Neutrophil (primary cell): ENCODE results near the gene RPS6KC1.

Experiments used
- H3K27ac ChIP-seq: fragments of 200-600 bp; sonication (generic); 2 replicates; pipeline ENCODE4 v1.5.1; 2016; ENCODE audit warnings: mild to moderate bottlenecking, moderate library complexity
- H3K27me3 ChIP-seq: fragments of 200-600 bp; sonication (generic); 2 replicates; pipeline ENCODE4 v1.6.0; 2016; ENCODE audit warnings: mild to moderate bottlenecking
- H3K36me3 ChIP-seq: fragments of 200-600 bp; sonication (generic); 2 replicates; pipeline ENCODE4 v1.5.1; 2017
- H3K4me1 ChIP-seq, 2 experiments: fragments of 200-600 bp in 1 of 2; sonication (generic) in 1 of 2; 1 replicate in 1 of 2; 2 replicates in 1 of 2; pipeline versions ENCODE4 v1.5.1 to v1.6.1; 2013 to 2016; ENCODE audit warnings: low read depth in 1 of 2, low read length in 1 of 2, mild to moderate bottlenecking in 1 of 2, moderate library complexity in 1 of 2; ENCODE audit not compliant: control insufficient read depth in 1 of 2, insufficient read depth in 1 of 2
- H3K4me3 ChIP-seq, 2 experiments: fragments of 200-600 bp in 1 of 2; sonication (generic) in 1 of 2; 1 replicate in 1 of 2; 2 replicates in 1 of 2; pipeline ENCODE4 v1.5.1; 2013 to 2016; ENCODE audit warnings: low read depth in 1 of 2, low read length in 1 of 2, mild to moderate bottlenecking in 1 of 2, moderate library complexity in 1 of 2
- H3K9me3 ChIP-seq: fragments of 200-600 bp; sonication (generic); 2 replicates; pipeline ENCODE4 v1.5.1; 2016
- TF ChIP-seq, protein P1 (sequence below): fragments of 200-600 bp; sonication (generic); IDR thresholded peaks from 2 replicates; pipeline ENCODE4 v1.5.1; 2016; ENCODE audit warnings: antibody characterized with exemption

The RPS6KC1 gene

DNA sequence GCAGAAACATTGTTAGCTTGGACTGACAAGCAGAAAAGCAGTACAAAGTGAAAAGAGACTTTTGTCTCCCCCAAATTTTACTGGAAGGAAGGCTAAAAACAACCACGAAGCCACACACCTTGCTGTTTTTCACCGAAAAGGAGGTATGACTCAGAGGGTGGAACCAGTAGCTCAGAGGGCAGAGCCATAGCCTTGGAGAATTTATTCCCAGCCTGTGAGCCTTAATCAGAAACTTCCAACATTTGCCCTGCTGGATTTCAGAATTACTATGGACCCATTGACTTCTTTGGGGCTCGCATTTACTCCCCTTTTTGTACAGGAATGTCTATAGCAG lies 32.0 kb downstream of the RPS6KC1 start:
- Histone ChIP-seq H3K27ac (no peak overlapping the region), H3K27me3 (no peaks in the 10 kb centered on the region), H3K36me3 (peaks cover 3% of the 10 kb centered on the region), H3K9me3 (no peaks in the 10 kb centered on the region), H3K4me1 (peaks cover 0 to 8% of the 10 kb centered on the region in 2 experiments), H3K4me3 (no peak overlapping the region)
- TF ChIP-seq, protein P1, sequence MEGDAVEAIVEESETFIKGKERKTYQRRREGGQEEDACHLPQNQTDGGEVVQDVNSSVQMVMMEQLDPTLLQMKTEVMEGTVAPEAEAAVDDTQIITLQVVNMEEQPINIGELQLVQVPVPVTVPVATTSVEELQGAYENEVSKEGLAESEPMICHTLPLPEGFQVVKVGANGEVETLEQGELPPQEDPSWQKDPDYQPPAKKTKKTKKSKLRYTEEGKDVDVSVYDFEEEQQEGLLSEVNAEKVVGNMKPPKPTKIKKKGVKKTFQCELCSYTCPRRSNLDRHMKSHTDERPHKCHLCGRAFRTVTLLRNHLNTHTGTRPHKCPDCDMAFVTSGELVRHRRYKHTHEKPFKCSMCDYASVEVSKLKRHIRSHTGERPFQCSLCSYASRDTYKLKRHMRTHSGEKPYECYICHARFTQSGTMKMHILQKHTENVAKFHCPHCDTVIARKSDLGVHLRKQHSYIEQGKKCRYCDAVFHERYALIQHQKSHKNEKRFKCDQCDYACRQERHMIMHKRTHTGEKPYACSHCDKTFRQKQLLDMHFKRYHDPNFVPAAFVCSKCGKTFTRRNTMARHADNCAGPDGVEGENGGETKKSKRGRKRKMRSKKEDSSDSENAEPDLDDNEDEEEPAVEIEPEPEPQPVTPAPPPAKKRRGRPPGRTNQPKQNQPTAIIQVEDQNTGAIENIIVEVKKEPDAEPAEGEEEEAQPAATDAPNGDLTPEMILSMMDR, result no peak

DNA sequence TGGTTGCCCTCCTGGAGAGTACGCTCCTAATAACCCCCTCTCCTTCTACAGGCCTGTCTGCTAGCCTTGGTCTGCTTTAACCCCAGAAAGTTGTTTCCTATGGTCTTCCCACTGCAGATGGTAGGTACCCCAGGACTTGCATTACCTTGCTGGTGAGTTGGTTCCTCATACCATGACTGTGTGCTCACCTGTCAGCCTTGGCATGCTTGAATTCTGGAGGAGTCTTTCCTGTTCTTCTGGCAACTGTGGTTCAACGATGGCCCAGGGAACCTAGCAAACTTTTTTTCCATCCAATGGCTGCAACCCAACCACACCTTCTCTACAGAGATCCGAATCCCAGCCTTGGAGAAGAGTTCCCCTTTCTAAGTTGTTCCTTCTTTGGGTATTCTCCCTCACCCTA lies 36.9 kb downstream of the RPS6KC1 start:
- Histone ChIP-seq H3K4me3 (no peak overlapping the region), H3K36me3 (no peaks in the 10 kb centered on the region)

DNA sequence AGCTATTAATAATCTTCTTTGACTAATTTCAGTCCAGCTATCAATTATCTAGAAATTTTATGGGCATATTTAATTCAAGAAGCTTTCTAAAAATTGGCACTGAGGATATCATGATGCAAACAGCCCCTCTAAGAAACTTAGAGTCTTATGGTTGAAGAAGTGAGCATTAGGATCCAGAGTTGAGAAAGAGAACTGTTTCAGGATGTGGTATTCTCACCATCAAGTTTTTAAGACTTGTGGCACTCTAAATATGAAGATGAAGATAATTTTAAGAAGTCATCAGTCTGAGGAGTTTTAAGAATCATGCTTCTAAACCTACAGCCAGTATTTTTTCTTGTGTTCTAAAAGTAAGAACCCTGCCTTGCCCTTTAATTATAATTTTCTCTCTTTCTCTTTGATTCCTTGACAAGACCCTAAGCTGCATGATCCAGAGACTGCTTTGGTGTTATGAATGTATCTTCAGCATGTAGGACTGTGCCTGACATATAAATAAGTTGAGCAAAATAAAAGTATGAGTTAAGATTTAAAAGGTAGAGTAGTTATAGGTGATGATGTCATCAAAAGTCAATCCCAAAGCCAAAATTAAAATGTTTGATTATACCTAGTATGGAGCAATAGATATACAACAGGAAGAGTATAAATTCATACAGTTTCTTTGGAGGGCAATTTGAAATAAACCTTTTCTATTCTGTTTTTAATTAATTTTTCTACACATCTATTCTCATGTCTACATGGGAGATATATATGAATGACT lies 39.1 kb downstream of the RPS6KC1 start:
- Histone ChIP-seq H3K4me3 (no peak overlapping the region), H3K9me3 (no peaks in the 10 kb centered on the region), H3K36me3 (no peaks in the 10 kb centered on the region), H3K27ac (no peak overlapping the region), H3K27me3 (no peaks in the 10 kb centered on the region), H3K4me1 (no peaks in the 10 kb centered on the region)
- TF ChIP-seq, protein P1, result no peak

More for the DNA sequence above, 36.9 kb downstream of the RPS6KC1 start:
- TF ChIP-seq, protein P1, result no peak
- Histone ChIP-seq H3K4me1 (no peaks in the 10 kb centered on the region), H3K27me3 (no peaks in the 10 kb centered on the region), H3K9me3 (no peaks in the 10 kb centered on the region), H3K27ac (no peak overlapping the region)

DNA sequence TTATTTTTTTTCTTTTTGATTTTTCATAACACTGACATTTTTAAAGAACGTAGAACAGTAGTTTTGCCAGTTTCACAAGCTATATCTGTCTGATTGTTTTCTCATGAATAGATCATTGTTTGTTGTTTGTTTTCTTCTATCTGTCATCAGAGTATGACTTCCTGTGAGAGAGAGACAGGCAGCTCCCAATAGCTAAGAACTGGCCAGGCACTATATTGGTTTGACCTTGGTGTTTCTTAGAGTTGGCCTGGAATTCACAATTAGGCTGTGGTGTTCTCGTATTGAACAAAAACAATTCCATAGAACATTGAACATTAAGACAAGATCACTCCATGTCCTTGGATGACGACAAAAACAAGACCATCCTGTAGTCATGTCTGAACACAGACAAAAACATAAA lies 43.4 kb downstream of the RPS6KC1 start:
- Histone ChIP-seq H3K9me3 (no peaks in the 10 kb centered on the region), H3K27me3 (no peaks in the 10 kb centered on the region)

DNA sequence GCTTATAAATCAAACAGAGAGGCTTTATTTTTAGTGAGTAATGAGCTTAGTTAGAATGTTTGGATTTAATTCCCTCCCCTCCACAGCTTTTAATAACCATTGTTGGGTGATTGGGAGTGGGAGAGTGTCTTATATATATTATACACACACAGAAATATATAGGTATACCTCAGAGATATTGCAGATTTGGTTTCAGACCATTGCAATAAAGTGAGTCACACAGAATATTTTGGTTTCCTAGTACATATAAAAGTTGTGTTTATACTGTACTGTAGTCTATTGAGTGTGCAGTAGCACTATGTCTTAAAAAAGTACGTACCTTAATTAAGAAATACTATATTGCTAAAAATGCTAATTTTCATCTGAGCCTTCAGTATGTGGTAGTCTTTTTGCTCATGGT lies 44.4 kb downstream of the RPS6KC1 start:
- Histone ChIP-seq H3K4me1 (no peaks in the 10 kb centered on the region), H3K9me3 (no peaks in the 10 kb centered on the region), H3K36me3 (no peaks in the 10 kb centered on the region), H3K27ac (no peak overlapping the region), H3K4me3 (no peak overlapping the region), H3K27me3 (no peaks in the 10 kb centered on the region)
- TF ChIP-seq, protein P1, result no peak

More for the DNA sequence above, 43.4 kb downstream of the RPS6KC1 start:
- no peak overlapping the region for H3K4me3 ChIP-seq
- no peak overlapping the region for H3K27ac ChIP-seq
- H3K4me1 ChIP-seq, result no peaks in the 10 kb centered on the region
- no peaks in the 10 kb centered on the region for H3K36me3 ChIP-seq
- TF ChIP-seq, protein P1, result no peak
